GM18498 (cell line): ENCODE measurements around the gene AFF3.
"Not testable (repeated sequence)": the region's sequence is repeated elsewhere in the genome, so short reads cannot be mapped to it uniquely, and the experiment has no call there.

Experiments used
- ATAC-seq: cut with Tn5 transposase; IDR thresholded peaks from one replicate; pipeline ENCODE4 v1.9.1; 2021; ENCODE audit warnings: mild to moderate bottlenecking, moderate library complexity; ENCODE audit not compliant: unreplicated experiment

The AFF3 gene

DNA sequence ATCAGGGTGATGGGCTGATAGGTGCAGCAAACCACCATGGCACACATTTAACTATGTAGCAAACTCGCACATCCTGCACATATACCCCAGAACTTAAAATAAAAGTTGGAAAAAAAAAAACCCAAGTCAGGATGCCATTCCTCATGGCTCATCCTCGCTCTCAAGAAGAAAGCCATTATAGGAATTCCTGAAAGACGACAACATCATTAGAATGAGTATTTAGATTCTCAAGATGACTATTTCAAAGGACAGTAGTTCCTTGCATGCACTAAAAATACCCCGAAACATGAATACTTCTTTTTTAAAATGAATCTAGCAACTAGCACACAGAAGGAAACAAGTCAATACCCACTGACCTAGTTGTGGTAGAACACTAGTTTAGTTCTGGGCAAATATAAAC is 366.8 kb downstream of the AFF3 start:
- no peak for ATAC-seq

DNA sequence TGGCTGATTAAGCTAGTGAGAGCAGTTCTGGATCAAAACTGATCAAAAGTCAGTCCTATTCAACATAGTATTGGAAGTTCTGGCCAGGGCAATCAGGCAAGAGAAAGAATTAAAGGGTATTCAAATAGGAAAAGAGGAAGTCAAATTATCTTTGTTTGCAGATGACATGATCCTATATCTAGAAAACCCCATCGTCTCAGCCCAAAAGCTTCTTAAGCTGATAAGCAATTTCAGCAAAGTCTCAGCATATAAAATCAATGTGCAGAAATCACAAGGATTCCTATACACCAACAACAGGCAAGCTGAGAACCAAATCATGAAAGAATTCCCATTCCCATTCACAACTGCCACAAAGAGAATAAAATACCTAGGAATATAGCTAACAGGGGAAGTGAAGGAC is 368.7 kb downstream of the AFF3 start:
- ATAC-seq: not testable (repeated sequence)

DNA sequence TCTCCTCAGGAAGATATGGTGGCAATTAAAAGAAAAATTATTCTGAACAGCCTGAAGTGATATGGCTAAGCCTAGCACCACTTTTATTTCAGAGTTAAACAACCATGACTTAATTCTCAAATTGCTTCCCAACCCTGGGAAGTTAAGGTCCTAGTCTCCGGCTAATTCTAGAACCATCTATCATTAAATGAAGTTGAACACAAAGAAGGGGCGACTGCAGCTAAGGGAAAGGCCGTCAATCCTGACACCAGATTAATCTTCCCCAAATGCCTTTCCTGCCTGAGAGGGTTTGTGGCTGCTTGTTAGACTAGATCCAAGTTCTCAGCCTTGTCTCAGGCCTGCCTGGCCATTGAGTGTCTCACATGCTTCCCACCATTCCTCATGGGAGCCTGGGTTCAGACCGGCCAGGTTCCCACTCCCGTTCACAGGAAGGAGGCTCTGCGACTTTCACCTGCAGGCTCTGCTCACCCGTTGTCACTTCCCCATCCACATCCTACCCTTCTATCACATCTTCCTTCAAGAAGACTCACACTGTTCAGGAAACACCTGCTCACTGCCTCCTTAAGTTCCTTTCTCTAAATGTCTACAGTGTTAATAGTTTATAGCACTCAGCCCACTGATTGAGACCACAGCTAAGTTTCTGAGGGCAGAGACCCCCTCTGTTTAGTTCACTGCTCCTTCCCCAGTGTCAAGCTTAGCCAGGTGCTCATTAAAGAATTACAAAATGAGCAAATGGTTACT is 369.6 kb downstream of the AFF3 start:
- no peak for ATAC-seq

DNA sequence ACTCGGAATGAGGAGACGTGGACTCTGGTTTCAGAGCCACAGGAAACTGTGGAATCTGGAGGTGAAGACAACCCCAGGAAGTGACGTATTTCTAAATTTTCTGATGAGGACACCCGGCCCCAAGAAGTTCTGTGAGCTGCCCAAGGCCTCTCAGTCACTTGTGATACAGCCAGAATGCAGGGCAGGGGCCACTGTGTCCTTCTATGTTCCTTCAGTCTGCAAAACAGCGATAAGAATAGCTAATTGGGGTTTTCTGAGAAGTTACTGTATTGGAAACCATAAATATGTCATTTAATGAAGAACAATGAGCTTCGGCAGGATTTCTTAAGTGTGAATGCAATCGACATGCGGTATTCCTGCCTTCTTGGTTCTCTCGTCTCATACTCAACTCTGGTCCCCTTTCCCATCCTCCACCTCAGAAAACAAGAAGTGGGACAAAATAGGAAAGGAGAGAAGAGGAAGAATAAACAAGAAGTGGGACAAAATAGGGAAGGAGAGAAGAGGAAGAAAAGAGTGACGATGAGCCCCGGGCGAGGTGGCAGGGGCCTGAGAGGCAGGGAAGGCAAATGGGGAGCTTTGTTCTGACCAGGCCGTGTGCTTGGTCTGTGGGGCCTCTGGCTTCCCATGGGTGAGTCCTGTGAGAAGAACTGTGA is 370.6 kb downstream of the AFF3 start:
- no peak for ATAC-seq

DNA sequence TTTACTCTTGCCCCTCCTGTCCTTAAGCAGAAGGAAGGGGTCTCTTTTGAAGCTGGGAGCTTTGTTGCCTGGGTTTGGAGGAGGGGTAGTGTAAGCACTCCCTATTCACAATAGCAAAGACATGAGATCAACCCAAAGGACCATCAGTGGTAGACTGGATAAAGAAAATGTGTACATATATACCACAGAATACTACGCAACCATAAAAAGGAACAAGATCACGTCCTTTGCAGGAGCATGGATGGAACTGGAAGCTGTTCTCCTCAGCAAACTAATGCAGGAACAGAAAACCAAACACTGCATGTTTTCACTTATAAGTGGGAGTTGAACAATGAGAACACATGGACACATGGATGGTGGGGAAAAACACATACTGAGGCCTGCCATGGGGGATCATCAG is 371.5 kb downstream of the AFF3 start:
- no peak for ATAC-seq

DNA sequence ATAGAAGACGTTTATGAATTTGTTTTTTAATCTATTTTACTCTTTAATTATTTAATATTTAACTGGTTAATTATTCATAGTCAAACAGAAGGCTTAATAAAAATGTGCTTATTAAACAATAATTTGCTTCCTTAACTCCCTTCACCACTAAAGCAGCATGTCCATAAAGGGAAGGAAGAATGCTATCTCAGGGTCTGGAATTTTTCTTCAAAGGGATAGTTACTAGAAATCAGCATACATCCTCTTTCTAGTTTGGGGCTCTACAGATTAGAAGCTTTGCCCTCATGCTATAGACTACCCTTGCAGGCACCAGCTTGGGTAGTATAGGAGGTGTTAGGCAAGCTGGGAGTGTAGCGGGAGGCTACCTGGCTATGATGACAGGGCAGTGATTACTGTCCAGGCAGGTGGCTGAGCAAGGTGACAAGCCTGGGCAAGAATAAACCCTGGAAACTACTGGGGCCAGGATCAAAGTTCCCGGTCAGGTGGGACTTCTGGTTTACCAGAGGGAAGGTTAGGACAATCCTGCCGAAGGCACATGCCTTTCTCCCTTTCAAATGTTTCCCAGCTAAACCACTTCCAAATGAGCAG is 376.6 kb downstream of the AFF3 start:
- ATAC-seq: no peak

DNA sequence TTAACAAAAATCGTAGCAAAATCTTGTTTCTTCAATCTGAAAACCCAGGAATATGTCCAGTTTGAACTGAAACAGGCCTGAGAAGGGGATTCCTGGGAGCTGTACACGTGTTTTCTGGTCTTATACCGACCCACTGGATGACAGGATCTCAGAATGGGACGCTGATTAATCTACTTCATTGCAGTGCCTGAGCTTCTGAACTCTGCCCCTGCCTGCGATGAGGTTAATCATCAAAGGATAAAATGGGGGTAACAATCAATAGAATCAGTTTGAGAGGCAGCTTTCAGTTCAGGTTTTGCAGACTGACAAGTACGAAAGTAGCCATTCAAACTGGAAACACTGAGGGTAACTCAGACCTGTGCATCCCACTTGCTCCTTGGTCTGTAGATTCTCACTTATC is 378.6 kb downstream of the AFF3 start:
- no peak for ATAC-seq

DNA sequence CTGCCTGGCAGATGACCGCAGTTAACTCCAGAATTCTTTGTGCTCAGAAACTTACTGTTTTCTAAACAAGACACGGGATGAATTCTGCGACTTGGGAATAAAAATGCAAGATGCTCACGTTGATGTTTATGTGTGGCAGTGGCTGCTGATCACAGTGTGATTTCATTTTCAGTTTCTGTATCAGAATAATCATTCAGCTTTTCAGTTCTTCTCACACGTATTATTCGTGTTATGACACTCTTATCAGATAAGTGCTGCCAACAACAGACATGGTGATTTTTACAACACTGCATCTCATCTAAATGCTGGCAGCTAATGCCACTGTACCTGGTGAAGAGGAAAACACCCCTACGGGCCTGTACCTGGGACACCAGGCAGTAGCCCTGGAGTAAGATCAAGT is 379.7 kb downstream of the AFF3 start:
- no peak for ATAC-seq

DNA sequence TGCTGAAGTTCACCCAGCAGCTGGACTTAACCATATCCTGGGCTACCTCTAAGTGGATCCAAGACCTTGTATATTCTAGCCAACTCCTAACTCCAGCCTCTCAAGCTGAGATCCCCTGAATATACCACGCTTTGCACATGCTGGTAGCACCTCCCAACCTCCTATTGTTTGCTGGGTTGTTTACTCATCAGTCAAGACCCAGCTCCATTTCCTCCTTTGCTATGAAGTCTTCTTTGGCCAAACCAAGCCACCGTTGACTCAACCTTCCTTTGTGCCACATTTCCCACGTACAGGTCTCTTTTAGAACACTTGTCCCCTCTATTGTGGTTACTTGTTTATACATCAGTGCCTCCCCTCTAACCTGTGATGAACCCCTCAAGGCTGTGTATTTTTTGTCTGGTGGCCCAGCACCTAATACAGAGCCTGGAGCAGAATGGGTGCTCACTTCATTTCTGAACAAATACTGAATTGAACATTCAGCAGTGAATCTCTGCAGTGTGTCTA is 384.7 kb downstream of the AFF3 start:
- no peak for ATAC-seq

DNA sequence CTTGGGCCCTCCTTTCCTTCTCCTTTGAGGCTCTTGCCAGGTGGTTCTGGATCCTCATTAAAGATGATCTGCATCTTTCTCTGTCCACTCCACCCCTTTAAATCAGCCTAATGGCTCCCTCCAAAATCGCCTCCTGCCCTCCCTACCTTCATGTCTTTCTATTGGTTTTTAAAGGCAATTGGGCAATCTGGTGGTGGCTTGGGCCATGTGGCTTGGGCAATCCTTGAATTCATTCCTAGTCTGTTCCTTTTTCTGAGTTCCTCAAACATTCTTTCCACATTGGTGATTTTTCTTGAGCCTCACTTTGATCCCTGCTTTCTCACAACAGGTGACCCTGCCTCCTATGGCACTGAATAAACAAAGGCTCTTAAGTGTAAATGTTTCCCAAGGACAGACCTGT is 386.3 kb downstream of the AFF3 start:
- ATAC-seq: no peak

DNA sequence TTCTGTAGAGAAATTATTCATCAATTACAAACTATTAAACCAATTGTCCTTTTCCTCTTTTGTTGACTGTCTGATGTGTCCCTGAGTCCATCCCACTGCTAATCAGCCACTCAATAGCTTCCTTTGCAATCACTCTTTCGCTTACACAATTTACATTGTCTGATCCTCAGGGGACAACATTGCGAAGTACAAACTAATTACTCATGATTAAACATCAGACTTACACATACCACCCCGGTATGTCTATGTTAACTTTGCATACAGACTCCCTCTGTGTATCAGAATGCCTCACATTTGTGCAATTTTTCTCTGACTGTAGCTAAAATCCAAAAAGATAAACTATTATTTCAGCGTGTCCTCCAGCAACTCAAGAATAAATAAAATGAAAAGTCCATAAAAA is 388.2 kb downstream of the AFF3 start:
- no peak for ATAC-seq

DNA sequence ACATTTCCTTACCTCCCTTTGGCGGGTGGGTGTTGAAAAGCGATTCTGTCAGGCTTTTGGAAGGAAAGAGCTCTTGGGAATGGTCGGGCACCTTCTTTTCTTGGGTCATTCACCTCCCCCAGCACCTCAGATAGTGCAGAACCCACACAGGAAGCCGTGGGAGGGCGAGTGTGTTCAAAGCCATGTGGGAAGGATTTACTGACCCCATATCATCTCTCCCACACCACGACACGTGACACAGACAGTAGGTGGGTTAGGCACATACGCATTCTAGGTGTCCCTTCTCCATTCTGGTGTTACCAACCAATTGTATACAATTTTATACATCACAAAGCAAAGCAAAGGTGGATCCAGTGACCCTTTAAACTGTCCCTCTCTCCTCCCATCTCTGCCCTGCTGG is 388.9 kb downstream of the AFF3 start:
- ATAC-seq: no peak

DNA sequence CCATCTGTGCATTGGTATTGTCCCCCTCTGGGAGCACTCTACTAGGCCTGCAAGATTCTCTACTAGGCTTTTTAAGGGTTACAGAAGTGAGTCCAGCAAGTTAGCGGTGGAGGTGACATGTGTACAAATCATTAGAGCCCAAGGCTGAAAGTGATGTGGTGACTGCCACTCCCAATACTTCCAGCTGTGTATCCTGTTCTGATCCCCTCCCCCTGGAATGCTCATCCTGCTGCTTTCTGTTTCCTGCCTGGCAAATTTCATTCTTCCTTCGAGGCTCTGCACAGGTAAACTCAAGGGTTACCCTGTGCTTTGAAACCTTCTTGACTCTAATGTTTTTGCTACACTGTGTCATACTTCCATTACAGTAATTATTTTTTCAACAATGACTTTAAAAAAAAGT is 394.0 kb downstream of the AFF3 start:
- no peak for ATAC-seq

DNA sequence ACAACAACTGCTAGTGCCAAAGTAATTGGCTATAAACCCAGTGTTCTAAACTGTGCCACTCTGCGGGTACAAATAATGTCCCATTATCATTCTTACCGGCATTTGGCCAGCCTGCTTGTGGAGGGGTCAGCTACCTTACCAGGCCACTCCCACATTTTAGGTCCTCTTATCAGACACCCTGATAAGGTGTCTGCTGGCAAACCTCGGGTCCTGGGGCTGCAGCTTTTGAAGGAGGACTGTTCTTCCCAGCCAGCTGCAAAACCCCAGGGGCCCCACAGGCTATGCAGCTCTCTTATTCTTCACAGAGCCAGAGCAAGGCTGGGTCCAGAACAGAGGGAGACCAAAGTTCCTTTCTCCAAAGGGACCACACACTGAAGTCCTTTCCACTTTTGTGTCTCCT is 394.5 kb downstream of the AFF3 start:
- no peak for ATAC-seq

DNA sequence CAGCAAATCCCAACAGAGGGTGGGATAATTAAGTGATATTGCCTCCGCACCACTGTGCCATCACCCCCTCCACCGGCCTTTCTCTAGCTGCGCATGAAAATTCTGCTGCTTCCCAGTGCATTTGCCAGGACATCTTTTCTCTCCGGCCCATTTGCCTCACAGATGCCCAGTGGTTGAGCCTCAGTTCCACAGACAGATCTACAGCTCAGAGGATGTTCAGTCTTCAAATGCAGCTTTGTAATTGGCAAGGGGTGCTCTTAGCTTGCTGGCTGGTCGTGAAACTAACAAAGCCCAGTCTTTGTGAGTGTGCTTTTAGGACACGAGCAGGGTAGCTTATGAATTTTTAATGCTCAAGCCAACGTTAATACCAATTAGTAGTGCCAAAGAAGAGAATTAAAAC is 399.2 kb downstream of the AFF3 start:
- ATAC-seq: no peak

DNA sequence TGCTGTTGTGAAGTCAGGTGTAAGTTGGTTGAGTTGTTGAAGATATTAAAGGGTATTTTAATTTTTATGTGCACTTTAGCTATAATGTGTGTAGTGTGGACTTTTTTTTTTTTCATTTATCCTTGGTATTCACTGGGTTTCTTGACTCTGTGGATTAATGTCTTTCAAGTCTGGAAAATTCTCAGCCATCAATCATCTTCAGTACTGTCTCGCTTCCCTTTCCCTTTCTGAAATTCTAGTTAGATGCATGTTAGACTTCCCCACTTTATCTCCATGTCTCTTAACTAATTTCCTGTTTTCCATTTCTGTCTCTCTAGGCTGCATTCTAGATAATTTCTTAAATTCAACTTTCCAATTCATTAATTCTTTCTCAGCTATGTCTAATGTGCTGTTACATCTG is 404.9 kb downstream of the AFF3 start:
- ATAC-seq: no peak

DNA sequence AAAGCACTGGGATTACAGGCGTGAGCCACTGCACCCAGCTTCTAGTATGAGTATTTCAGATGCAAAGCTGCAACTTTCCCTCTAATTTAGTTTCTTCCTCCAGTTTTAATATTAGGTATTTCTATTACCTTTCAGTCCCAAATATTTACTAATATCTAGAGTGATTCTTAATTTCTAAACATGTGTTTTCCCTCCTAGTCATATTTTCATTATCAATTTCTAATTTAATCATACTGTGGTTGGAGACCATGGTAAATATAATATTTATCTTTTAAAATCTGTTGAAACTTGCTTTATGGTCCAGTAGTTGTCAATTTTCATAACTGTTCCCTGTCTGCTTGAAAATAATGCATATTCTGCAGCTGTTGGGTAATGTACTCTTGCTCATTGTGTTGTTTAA is 406.6 kb downstream of the AFF3 start:
- no peak for ATAC-seq

DNA sequence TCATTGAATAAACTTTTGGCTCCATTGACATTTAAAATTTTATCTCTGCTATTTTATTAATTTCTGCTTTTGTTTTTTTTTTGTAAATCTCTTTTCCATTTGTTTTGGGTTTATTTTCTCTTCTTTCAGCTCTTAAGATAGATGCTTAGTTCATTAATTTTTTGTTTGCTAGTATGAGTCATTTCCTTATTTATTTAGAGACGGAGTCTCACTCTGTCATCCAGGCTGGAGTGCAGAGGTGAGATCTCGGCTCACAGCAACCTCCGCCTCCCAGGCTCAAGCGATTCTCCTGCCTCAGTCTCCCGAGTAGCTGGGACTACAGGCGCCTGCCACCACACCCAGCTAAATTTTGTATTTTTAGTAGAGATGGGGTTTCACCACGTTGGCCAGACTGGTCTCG is 407.1 kb downstream of the AFF3 start:
- ATAC-seq: not testable (repeated sequence)

DNA sequence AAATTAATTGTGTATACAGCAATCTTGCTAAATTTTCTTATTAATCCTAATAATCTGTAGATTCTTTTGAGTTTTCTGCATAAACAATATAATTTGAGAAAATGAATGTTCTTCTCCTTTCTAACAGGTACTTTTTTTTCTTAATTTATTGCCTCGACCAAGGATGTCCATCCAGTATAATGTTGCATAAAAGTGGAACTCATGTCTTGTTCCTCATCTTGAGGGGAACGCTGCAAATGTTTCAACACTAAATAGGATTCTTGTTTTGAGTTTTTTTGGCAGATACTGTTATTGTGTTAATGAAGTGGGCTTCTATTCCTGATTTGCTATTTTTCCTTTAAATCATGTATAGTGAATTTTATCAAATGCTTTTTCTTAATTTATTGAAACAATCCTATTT is 408.2 kb downstream of the AFF3 start:
- no peak for ATAC-seq

DNA sequence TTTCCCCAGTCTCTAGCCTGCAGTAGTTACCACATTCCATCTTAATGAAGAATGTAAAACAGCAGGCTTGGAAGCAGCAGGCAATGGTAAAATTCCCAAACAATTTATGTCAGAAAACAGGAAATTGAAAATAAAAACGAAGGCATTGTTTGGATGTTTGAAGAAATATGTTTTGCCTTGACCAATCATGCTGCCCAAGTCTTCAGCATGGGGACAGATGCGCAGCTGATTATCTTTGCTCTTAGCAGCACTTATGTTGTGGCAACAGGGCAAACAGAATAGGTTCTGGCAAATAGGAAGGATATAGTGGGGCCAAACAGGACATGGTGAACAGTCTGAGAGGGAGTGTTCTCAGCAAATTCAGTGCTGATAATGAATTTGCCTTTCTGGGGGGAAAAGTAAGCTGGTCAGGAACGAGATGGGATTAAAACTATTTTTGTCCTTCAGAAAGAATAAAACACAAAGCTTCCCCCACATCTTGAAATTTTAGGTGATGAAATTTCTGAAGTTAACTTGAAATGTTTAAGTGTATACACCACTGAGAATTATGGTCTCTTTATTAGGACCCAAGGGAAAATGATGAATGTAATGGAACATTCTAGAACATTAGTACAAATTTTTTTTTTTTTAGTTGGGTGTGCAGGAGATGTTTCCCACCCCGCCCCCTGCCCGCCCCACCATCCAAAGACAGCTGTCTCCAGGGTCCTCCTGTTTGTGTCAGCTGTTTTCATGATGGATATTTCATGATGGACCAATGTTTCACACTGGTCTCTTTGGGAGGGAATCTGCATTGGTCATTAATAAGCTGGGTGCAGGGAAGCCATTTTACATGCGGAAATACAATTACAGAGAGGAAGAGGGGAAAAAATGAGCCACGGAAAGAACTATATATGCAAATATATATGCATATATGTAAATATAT is 413.0 kb downstream of the AFF3 start:
- ATAC-seq: no peak

DNA sequence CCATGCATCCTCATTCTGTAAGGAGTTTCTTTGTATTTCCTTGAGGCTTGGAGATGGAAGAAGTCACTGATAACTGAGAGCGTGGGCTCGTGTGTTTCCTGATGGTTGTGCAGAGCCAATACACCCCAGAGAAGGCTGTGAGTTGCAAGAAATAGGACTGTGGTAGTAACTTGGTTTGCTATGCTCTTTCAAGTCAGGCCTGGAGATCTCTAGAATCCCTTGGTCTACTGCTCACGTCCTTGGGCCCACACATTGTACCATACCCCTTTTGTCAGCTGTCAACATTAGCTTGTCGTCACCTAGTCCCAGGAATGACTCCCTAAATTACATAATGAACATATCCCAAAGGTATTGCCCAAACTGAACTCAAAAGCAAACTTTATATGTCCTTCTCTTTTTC is 414.2 kb downstream of the AFF3 start:
- no peak for ATAC-seq
